ENCODE measurements around the gene NEURL3.
"Not testable (repeated sequence)": the region's sequence is repeated elsewhere in the genome, so short reads cannot be mapped to it uniquely, and the experiment has no call there.

NEURL3 gene, protein sequence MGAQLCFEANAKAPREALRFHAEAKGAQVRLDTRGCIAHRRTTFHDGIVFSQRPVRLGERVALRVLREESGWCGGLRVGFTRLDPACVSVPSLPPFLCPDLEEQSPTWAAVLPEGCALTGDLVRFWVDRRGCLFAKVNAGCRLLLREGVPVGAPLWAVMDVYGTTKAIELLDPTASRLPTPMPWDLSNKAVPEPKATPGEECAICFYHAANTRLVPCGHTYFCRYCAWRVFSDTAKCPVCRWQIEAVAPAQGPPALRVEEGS

DNA sequence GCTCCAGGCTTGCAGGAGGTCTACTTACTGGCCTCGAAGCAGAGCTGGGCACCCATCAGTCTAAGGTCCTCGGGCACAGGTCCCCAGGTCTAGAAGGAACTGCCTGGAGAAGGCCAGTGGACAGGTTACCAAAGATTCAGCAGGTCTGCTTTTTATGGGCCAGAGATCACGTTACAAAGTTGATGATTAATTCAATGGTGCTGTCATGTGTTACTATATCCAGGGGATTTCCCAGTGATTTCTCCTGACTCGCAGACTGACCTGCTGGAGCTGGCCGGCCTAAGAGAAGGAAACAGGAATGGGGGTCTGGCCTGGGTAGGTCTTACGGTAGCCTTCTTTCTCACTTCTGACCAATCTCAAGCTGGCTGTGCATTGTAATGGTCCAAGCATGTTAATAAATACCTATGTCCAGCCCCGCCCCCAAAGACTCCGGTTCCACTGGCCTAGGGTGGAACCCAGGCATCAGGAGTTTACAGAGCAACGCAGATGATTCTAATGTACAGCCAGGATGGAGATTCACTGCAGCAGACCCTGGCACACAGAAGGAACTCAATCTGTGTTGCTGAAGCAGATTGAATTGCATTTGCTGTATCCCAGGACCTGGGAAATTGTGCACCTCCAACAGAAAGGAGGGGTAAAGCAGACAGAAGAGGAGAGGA is at the start of gene NEURL3:
NEURL3 (minus strand) TSS at position 127 of the 659 bp plus-strand sequence; CDS start at position 56, 71 bp downstream.
- DNase-seq (ENCODE audit: low read depth in 1 of 2, low spot score in 1 of 2) = no peak

DNA sequence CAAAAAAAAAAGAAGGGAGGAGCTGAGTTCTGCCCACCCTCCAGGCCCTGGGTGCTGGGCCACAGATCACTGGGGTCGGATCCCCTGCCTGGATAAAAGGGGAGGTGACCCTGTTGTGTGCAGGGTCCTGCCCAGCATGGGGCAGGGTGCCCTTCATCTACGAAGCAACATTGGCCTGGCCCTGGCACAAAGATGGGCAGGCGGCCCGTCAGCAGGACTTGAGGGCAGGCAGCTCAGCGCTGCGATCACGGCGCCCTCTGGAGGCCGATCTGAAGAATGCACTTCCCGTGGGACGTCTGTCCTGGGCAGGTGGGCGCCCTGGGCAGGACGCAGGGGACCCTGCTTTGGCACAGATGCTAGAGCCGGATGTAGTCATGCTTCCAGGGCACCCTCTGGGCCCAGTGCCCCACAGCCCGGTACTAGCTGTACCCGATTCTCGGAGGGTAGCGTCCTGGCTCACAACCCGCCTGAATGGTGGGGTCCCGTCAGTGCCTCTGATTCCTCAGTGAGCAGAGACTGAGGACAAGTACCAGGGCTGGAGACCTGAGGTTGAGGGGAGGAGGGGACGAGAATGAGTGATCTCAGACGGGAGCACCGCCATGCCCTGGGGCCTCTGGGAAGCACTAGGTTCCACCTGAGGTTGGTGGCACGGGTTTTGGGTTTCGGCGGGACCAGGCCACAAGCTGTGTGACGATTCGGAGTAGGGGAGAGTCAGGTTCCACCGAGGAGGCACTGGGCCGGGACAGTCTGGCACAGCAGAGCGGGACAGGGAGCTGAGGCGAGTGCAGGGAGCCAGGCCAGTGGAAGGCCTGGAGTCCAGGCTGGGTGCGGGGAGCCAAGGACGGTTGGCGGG is 49.4 kb upstream of the NEURL3 start:
- DNase-seq (ENCODE audit: low read depth in 1 of 2, low spot score in 1 of 2) = peak; percentile 52 to 59

DNA sequence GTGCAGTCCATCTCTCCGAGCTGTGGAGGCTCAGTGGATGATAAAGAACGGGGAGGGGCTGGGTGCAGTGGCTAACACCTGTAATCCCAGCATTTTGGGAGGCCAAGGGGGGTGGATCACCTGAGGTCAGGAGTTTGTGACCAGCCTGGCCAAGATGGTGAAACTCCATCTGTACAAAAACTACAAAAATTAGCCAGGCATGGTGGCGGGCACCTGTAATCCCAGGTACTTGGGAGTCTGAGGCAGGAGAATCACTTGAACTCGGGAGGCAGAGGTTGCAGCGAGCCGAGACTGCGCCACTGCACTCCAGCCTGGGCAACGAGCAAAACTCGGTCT is 48.8 kb upstream of the NEURL3 start:
- not testable (repeated sequence) for DNase-seq (ENCODE audit: low read depth in 1 of 2, low spot score in 1 of 2)

DNA sequence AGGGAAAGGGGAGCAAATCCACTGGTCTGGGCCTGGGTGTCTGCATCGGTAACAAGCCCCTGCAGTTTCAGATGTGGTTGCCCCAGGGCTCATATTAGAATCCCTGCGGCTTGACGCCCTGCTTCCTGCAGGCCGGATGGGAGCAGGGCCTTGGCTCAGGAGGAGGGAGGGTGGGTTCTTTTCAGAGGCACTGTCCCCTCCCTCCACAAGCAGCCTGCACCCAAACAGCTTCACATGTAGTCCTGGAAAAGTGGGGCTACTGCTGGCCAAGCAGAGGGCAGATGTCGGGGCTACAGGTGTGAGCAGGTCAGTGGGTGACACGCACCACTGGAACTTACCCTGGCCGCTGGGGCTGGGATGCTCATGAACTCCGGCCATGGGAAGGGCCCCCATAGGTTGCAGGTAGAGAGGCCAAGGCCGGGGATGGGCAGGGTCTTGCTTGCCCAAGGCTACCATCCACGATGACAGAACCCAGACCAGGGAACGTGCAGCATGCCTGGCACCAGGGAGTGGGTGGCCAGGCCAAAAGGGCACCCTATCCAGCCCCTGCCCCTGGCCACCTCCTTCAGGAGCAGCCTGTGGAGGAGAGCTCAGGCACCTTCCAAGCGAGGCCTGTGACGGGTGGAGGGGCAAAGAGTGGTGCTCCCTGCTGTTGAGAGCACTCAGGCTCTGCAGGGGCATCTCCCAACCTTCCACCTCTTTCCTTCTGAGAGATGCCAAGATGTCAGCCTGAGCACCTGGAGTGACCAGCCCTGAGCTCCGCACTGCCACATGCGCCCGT is 48.2 kb upstream of the NEURL3 start:
- DNase-seq (ENCODE audit: low read depth in 1 of 2, low spot score in 1 of 2) = no peak

DNA sequence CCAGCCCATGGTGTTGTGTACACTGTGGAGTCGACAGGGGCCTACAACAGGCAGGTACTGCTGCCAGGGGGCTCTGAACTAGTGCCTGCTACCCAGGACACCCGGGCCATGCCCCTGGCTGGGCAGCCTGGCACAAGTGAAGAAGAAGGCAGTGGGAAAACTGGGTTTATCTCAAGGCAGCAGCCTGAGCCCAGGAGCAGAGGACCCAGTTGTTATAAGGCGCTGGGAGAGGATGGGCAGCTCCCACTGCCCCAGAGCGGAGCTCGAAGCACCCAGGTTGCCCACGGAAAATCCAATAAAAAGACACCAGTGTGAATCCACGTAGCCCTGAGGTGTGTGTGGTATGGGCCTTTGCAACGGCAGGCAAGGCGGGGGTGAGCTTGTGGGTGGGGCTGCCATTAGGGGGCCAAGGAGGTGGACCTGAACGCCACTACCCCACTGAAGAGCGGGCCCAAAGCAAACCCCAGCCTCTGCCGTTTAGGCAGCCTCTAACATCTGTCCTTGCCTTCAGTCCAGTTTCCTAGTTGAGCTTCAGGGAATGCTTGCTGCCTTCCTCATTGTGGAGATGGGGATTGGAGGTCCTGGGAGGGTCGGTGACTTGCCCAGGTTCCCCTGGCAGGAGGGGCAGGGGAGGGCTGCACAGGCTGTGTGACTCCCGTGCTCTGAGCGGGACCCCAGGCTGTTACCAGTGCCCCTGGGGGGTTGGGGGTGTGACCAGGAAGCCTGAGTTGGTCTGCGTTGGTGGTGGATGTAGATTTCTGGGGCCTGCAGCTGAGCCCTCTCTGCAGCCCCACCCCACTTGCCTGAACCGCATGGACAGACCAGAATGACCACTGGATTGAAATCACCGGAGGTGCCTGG is 47.4 kb upstream of the NEURL3 start:
- DNase-seq (ENCODE audit: low read depth in 1 of 2, low spot score in 1 of 2) = no peak

DNA sequence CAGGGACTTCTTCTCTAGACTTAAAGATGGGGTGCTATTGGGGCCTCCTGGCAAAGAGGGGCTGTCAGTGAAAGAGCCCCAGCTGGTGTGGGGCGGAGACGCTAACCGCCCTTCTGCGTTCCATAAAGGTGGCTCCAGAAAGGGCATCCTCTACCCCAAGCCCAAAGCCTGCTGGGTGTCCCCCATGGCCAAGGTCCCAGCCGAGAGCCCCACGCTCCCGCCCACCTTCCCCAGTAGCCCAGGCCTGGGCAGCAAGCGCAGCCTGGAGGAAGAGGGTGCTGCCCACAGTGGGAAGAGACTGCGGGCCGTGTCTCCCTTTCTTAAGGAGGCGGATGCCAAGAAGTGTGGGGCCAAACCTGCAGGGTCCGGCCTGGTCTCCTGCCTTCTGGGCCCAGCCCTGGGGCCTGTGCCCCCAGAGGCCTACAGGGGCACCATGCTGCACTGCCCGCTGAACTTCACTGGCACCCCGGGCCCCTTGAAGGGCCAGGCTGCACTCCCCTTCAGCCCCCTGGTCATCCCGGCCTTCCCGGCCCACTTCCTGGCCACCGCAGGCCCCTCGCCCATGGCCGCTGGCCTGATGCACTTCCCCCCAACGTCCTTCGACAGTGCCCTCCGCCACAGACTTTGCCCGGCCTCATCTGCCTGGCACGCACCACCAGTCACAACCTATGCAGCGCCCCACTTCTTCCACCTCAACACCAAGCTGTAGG is 46.6 kb upstream of the NEURL3 start:
- no peak for DNase-seq (ENCODE audit: low read depth in 1 of 2, low spot score in 1 of 2)

DNA sequence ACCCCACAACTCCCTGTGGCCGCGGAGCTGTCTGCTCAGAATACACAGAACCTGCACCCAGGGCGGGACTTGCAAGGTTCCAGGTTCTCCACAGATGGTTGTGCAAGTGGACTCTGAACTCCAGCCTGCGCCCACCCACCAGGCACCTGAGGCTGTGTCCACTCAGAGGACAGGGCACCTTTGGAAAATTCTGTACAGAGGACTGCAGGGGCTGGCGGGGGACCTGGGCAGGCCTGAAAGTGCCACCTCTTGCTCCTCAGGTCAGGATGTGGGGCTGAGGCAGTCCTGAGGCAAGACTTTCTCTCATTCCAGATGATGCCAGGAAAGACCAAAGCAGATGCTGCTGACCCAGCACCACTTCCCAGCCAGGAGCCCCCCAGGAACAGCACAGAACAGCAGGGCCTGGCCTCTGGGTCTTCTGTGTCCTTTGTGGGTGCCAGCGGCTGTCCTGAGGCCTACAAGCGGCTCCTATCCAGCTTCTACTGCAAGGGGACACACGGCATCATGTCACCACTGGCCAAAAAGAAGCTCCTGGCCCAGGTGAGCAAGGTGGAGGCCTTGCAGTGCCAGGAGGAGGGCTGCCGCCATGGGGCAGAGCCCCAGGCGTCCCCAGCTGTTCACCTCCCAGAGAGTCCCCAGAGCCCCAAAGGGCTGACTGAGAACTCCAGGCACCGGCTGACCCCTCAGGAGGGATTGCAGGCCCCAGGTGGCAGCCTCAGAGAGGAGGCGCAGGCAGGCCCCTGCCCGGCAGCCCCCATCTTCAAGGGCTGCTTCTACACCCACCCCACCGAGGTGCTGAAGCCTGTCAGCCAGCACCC is 45.8 kb upstream of the NEURL3 start:
- DNase-seq (ENCODE audit: low read depth in 1 of 2, low spot score in 1 of 2) = no peak

DNA sequence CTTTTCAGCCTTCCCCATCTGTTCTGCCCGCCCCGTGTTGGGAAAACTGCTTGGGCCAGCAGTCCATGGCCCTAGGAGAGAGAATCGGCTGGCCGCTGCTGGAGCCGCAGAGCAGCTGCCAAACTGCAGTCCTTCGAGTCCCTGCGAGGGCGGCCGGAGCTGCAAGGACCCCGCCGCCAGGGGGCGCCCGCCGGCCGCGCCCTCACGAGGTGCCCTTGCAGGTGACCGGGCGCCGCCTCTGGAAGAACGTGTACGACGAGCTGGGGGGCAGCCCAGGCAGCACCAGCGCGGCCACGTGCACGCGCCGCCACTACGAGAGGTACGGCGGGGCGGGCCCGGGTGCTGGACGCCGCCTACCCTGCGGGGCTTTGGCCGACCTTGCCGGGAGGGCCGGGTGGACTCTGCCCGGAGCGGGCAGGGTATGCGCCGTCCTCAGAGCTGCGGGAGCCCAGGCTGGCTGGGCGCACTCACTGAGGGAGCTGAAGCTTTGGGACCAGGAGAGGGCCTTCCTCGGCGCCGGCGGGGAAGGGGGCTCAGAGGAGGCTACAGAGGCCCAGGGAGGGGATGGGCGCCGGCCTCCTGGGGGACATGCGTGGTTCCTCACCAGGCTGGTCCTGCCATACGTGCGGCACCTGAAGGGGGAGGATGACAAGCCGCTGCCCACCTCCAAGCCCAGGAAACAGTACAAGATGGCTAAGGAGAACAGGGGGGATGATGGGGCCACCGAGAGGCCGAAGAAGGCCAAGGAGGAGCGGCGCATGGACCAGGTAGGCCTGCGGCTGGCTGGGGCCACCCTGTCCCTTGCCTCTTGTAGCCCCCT is 45.0 kb upstream of the NEURL3 start:
- DNase-seq (ENCODE audit: low read depth in 1 of 2, low spot score in 1 of 2) = no peak

DNA sequence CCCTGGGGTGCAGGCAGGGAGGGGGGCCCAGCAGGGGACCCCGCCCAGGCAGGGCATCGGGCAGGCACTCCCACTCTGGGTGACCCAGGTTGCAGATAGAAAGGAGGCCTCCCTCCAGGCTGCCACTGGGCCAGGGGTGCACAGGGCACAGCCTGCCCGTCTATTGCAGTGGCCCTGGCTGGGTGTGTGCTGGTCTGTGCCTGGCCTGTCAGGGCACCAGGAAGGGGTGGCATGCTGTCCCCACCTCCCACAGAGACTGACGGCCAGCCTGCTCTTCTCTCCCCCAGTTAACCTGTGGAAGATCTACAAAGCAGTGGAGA is 44.3 kb upstream of the NEURL3 start:
- DNase-seq (ENCODE audit: low read depth in 1 of 2, low spot score in 1 of 2) = no peak

DNA sequence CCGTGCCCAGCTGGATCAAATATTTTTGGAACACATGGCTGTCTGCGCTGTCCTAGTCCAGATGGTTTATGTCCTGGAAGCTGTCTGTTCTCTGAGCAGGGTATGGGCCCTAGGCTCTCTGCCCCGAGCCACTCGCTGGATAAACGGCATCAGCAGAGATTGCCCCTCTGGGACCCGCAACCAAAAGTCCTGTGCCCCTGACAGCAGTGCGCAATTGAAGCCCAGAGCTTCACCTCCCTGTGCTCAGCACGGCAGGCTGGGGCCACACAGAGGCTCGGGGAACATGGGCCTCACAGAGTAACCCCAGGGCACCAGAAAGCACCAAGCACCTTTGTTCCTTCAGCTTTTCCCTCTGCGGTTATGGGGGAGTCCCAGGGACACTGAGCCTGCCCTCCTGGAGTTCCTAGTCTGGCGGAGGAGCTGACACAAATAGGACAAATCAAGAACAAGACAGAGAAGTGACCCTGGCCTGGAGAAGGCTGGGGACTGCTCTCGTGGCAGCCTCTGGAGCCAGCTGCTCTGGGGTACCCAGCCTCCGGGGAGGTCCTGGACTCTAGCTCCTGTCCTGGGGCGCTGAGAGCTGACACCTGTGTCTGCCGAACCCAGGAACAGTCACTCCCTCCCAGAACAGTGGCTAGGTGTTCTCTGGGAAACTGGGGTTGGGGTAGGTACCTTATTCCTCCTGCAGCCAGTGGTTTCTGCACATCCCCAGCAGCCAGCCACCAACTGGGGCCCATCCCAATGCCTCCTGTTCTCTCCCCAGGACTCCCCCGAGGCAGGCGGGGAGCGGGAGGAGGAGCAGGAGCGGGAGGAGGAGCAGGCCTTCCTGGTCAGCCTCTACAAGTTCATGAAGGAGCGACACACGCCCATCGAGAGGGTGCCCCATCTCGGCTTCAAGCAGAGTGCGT is 43.7 kb upstream of the NEURL3 start:
- DNase-seq (ENCODE audit: low read depth in 1 of 2, low spot score in 1 of 2) = no peak

DNA sequence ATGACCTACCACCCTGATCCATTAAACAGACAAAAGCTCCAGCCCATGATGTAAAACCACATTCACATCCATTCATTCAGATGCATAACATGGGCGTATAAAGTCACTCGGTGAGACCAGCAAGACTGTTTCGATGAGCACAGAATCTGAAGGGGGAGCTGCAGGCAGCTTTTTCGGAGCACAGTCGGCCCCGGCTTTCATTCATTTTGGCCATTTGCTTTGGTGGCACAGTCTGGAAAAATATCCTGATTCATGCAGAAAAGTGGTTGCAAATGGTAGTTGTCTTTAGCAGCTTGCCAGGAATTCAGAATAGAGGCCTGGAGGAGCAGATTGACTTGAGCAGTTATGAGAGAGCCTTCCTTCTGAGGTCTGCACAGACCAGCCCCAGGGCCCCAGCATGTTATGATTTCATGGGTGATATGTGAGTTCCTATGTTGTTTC is 42.6 kb upstream of the NEURL3 start:
- DNase-seq (ENCODE audit: low read depth in 1 of 2, low spot score in 1 of 2) = no peak

DNA sequence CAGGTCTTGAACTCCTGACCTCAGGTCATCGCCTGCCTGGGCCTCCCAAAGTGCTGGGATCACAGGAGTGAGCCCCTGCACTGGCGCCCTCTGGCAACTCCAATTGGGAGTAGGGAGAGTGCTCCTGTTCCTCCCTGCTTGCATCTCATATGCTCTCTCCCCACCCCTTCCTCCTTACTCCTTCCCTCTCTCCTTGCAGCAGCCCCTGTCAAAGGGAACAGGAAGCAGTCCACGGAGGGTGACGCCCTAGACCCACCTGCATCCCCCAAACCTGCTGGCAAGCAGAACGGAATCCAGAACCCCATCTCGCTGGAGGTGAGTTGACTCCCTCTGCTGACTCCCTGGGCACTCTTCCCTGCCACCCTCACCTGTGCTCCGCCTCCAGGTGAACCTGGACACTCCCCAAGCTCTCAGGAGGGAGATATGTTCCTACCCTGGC is 42.1 kb upstream of the NEURL3 start:
- DNase-seq (ENCODE audit: low read depth in 1 of 2, low spot score in 1 of 2) = no peak

DNA sequence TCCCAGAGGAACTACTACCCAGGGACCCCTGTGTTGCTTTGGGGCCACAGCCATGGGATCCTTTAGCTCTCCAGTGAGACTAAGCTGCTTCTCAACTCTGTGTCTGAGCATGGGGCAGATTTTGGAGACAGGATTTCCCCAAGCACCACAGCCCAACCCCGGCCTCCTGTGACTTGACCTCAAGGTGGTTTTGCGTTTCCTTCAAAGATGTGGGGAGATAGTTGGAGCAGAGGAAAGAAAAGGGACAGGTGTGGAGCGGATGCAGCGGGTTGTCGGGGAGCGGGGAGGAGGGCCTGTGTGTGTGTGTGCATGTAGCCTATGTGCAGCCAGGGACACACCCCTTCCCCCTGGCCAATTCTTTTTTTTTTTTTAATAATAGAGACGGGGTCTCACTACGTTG is 41.6 kb upstream of the NEURL3 start:
- DNase-seq (ENCODE audit: low read depth in 1 of 2, low spot score in 1 of 2) = no peak

DNA sequence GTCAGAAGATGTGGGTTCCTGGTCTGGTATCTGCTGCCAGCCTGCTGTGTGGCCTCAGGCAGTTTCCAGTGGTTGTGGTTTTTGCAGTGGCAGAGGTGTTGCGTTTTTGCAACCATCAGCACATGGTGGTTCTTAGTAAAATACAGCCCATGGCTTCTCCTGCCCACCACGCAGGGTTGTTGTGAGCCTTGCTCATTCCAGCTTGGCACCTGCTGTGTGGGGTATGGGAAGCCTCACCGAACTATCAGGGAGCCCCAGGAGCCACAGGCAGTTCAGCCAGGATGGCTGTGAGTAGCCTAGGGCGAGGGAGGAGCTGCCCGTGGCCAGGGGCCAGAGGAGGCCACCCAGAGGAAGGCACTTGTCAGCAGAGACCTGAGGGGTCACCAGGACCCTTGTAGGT is 41.2 kb upstream of the NEURL3 start:
- no peak for DNase-seq (ENCODE audit: low read depth in 1 of 2, low spot score in 1 of 2)

DNA sequence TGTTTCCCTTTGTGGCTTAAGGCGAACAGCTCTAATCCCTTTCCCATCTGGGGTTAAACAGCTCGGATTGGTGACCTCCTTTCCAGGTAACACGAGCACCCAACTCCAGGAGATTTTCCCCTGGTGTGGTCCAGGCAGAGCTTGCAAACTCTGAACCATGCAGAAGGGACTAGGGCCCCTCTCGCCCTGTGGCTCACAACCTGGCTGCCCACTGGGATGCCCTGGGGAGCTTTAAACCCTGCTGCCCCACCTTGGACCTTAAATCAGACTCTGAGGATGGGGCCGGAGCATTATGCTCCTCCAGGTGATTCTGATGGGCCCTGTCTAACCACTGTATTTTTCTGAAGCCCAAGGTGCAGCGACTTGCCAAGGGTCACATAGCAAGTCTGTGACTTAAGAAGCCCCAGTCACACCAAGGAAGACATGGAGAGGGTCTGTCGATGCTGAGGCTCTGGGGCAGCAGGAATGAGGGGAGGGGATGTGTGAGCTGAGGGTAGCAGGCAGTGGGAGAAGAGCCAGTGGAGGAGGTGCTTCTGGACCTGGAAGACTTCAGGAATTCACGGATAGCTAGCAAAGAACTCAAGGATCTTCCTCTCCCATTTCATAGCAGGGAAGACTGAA is 37.3 kb upstream of the NEURL3 start:
- DNase-seq (ENCODE audit: low read depth in 1 of 2, low spot score in 1 of 2) = no peak

DNA sequence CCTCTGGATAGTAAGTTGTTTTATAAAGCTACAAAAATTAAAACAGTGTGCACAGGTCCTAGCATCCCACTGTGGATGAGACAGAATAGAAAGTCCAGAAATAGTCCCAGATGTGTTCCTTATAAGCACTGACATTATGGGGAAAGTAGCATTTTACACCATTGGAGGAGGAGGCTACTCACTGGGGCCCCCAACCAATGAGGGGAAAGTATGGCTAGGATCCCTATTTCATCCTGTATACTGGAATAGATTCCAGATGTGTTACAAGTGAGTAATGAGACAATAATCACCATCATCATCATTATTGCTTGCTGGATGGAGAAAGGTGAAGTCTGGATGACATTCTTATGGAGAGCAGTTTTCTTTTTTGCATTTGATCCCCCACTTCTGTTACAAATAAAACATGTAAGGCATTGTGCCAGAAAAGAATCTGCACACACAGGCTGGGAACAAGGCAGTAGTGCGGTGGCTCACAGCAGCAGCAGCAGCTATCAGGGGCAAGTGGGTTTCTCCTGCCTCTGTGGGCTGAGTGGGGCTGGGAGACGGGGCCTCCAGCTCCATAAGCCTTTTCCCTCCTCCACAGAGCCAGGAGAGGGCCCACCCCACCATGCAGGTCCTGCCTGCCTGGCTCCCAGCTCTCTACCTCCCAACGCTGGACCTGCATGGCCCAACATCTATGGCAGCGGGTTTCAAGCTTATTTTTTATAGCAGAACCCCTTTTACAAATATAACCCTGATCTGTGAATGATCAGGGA is 36.4 kb upstream of the NEURL3 start:
- DNase-seq (ENCODE audit: low read depth in 1 of 2, low spot score in 1 of 2) = no peak

Data from stimulated activated CD4-positive, alpha-beta T cell treated with anti-CD3 and anti-CD28 coated beads, Interleukin-15, amount 100 ng/mL, for 1 hour (primary cell).